HG02884 (cell line): ENCODE results near the gene SLC28A3.
"Not testable (repeated sequence)": the region's sequence is repeated elsewhere in the genome, so short reads cannot be mapped to it uniquely, and the experiment has no call there.

Experiments used
- ATAC-seq: cut with Tn5 transposase; IDR thresholded peaks from one replicate; pipeline ENCODE4 v1.9.1; 2021; ENCODE audit warnings: mild to moderate bottlenecking, moderate library complexity; ENCODE audit not compliant: unreplicated experiment

The SLC28A3 gene, protein sequence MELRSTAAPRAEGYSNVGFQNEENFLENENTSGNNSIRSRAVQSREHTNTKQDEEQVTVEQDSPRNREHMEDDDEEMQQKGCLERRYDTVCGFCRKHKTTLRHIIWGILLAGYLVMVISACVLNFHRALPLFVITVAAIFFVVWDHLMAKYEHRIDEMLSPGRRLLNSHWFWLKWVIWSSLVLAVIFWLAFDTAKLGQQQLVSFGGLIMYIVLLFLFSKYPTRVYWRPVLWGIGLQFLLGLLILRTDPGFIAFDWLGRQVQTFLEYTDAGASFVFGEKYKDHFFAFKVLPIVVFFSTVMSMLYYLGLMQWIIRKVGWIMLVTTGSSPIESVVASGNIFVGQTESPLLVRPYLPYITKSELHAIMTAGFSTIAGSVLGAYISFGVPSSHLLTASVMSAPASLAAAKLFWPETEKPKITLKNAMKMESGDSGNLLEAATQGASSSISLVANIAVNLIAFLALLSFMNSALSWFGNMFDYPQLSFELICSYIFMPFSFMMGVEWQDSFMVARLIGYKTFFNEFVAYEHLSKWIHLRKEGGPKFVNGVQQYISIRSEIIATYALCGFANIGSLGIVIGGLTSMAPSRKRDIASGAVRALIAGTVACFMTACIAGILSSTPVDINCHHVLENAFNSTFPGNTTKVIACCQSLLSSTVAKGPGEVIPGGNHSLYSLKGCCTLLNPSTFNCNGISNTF

DNA sequence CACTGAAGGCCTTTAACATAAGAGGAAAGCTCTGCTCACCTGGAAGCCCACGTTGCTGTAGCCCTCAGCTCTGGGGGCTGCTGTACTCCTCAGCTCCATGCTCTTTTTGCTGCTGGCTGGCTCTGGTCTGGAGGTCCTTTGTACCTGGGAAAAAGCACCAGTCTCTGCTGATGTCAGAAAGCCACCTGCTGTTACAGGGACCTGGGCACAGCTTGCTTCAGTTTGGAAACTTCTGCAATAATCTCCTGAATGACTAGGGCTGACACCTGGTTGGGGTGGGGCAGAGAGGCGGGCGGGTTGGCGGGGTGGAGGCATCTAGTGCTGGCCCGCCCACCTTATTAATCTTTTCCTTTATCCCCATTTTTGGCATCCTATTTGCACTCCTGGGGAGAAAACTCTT lies at the start of gene SLC28A3:
Gene SLC28A3 (minus strand): TSS at position 224 of the 400 bp plus-strand sequence. CDS start 125 bp downstream, at position 99.
- no peak for ATAC-seq

DNA sequence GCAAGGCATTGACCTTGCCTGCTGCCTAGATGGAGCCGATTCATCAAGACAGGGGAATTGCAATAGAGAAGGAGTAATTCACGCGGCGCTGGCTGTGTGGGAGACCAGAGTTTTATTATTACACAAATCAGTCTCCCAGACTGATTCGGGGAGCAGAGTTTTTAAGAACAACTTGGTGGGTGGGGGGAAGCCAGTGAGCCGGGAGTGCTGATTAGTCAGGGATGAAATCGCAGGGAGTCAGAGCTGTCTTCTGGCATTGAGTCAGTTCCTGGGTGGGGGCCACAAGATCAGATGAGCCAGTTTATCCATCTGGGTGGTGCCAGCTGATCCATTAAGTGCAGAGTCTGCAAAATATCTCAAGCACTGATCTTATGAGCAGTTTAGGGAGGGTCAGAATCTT lies 49.7 kb upstream of the SLC28A3 start:
- ATAC-seq: not testable (repeated sequence)

DNA sequence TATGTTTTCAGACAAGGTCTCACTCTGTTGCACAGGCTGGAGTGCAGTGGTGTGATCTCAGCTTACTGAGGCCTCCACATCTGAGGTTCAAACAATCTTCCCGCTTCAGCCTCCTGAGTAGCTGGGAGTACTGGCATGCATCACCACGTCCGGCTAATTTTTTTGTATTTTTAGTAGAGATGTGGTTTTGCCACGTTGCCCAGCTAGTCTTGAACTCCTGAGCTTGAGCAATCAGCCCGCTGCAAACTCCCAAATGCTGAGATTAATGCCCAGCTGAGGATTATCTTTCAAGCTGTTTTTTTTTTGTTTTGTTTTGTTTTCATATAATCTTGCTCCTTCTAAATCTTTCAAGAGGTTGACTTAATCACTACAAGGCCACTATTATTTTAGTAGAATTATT lies 47.3 kb upstream of the SLC28A3 start:
- ATAC-seq: no peak

DNA sequence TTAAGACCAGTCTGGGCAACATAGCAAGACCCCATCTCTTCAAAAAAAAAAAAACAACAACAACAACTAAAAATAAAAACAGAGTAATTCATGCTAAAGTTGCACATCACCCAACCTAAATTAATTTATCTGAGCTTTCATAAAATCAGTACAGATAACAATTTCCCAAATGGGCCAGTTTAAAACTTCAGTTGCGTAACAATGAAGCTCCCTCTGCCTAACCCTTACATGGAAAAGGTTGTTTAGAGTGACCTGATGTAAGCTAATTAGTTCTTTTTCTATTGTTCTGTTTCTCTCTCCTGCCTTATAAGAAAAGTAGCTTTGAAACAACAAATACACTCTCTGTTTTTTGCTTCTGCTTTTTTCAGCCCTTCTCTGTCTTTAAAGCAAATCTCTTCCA lies 46.2 kb upstream of the SLC28A3 start:
- ATAC-seq: no peak

DNA sequence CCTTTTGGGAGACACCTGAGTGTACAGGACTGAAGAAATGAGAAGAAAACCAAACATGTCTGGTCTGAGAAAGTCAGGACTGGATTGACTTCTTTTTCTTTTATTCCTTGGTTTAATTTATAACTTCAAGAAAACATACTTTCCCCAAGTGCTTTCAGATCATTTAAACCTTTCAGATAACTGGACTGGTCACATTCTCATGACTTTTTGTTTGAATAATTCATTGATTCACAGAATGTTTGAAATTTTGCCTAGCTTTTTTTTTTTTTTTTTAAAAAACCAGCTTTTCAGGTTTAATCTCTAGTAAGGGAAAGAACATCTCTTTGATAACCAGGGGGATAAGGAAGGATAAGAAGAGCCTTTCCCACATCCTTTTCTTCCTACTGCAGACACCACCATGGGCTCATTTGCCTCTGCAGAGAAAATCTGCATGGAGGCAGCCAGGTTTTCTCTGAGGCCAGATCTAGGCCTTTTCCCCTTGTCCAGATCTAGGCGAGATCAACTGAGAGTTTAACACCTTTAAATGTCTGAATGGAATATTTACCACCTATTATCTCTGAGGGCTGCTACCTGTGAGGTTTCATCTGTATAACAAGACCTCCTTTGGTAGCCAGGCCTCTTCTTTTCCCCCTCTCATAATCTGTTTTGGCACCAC lies 45.0 kb upstream of the SLC28A3 start:
- no peak for ATAC-seq

DNA sequence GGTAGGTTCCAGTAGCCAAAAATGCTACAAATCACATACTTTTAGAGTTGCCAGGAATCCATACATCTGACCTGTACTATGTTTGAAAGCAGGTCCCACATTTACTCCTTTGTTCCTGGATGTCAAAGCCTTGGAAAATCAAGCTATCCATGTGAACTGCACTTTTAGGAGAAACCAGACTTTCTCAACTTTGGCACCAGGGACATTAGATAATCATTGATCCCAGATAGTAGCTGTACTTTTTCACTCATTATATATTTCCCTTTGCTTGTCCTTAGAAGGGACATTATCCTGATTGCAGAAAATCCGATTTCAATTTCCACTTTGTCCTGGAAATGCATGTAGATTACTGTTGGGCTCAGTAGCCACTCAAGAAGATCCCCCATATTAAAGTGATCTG lies 44.1 kb upstream of the SLC28A3 start:
- ATAC-seq: no peak

DNA sequence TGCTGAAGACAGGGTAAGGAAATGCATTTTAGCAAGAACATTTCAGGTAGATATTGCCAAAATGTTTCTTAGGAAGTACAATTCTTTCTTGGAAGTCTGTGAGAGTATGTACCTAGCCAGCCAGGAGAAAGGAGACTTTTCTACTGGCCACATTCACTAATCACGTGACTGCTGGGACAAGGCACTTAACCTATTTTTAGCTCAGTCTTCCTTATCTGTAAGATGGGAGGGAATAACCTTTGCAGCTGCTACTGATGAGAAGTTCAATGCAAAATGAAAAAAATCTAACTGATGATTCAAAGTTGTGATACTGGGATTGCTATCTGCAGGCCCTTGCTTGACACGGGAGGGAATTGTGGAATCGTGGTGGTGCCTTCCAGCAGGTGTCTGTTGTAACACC lies 42.6 kb upstream of the SLC28A3 start:
- no peak for ATAC-seq

DNA sequence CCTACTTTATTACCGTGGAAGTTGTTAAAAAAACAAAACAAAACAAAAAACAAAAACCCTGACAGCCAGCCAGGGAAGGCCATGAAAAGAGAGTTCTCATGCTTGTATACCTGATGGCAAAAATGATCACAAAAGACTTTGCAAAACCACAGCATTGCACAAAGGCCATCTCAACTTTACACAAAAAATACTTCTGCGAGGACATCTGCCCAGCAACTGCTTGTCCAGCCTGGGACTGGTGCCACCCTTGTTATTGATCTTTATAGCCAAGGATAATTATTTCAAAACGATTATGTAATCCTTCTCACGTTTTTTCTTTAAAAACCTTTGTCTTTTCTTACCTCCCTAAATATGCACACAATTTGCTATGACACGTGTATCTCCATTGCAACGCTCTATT lies 42.2 kb upstream of the SLC28A3 start:
- no peak for ATAC-seq

DNA sequence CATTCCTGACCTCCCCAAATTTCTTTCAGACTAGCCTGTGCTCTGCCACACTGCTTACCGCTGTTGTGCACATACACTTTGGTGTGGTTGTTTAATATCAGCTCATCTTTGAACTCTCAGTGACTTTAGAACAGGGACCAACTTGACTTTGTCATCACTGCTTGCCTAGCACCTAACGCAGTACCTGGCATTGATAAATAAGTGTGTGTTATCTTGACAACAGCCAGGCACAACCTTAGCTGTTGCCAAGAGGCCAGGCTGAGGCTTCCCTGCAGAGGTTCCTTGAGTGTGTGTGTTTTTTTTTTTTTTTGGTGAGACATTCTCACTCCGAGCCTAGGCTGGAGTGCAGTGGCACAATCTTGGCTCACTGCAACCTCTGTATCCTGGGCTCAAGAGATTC lies 41.0 kb upstream of the SLC28A3 start:
- no peak for ATAC-seq

DNA sequence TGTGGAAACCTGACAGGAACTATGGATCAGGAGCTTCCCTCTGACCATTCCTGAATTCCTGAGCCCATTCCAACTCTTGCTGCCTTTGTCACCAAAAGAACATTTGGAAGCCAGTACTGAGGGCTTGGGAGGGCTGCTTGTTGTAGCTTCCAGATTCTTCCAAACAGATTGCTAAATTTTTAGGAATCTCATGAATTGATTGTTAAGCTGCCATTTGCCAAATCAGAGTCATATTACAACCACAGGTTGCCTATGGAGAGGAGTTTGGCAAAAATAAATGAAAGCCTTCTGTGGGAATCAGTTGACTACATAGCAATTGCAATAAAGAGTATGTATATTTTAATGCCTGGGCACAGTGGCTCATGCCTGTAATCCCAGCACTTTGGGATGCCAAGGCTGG lies 39.2 kb upstream of the SLC28A3 start:
- no peak for ATAC-seq

DNA sequence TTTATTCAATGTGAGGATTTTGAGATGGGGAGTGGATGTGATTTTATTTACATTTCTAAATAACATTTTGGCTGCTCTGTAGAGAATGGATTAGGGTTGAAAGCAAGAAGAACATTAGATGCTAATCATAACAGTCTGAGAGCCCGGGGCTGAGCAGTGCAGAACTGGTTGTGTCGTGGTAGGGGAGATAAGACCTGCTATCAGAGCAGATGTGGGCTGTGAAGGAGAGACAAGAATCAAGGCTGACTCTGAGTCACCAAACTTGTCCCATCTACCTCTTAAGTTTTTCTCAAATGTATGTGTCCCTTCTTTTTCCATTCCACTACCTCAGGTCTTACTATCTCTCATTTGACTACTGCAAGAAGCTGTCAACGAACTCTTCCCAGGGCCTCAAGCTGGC lies 35.4 kb upstream of the SLC28A3 start:
- ATAC-seq: no peak

DNA sequence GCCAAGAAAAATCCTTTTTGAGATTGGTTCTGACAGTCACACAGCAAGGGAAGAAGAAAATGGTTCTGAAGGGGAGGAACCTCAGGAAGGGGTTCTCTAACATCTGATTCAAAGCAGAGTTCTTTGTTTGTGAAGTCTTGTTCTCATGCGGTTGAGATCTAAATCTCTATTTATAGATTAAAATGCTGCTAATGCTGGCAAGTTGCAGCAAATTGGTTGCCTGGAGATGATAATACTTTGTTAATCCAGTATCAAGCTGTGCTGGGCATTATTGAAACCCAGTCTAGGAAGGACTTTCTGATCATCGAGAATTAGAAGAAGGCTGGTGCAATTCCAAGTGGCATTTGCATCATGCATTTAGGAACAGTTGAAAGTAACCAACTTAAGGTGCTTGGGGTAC lies 34.0 kb upstream of the SLC28A3 start:
- no peak for ATAC-seq

DNA sequence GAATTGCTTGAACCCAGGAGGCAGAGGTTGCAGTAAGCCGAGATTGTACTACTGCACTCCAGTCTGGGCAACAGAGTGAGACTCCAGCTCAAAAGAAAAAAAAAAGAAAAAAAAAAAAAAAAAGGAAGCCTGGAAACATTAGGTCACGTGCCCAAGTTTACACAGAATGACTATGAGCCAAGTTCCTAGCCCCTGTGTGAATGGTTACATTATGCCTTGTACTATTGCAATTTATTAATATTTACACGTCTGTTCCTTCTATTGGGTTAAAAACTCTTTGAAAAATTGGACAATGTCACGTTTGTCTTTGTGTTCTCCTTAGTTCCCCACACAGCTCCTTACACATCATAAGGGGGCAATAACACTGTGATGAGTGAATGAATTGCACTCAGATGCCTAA lies 33.5 kb upstream of the SLC28A3 start:
- no peak for ATAC-seq

DNA sequence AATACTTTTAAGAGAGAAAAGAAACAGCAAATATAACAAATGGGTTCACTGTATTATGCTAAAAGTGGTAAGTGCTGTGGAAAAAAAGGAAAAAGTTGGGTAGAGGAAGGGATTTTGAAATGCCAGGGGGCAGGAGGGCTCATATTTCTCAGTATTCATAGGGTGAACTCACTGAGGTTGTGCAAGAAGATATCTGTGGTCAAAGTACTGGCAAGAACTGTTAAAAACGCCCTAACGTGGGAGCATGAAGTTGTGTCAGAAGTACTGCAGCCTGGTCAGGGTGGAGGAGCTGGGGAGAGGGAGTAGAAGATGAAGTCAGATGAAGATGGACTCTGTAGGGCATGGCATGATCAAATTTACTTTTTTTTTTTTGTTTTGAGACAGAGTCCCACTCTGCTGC lies 31.2 kb upstream of the SLC28A3 start:
- no peak for ATAC-seq

DNA sequence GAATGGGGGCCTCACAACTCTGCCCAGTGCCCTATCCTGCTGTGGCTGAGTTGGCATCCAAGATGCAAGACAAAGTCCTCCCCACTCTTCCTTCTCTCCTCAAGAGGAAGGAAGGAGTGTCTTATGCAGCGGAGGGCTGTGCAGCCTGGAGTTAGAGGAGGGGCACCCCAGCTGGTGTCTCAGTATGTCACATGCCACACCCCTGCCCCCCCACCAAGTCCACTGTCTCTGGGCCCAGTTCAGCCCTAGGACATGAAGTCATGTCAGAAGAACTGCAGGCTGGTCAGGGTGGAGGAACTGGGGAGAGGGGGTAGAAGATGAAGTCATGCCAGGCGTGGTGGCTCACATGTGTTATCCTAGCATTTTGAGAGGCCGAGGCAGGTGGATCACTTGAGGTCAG lies 28.0 kb upstream of the SLC28A3 start:
- no peak for ATAC-seq

DNA sequence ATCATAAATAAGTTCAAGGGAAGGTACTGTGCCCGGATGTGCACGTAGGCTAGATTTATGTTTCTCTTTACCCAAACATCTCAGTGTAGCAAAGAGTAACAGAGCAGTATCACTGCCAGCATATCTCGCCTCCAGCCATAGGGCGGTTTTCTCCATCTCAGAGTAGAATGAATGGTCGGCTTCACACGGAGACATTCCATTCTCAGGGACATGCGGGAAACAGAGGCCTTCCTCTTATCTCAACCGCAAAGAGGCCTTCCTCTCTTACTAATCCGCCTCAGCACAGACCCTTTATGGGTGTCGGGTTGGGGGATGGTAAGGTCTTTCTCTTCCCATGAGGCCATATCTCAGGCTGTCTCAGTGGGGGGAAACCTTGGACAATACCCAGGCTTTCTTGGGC lies 27.2 kb upstream of the SLC28A3 start:
- ATAC-seq: not testable (repeated sequence)

DNA sequence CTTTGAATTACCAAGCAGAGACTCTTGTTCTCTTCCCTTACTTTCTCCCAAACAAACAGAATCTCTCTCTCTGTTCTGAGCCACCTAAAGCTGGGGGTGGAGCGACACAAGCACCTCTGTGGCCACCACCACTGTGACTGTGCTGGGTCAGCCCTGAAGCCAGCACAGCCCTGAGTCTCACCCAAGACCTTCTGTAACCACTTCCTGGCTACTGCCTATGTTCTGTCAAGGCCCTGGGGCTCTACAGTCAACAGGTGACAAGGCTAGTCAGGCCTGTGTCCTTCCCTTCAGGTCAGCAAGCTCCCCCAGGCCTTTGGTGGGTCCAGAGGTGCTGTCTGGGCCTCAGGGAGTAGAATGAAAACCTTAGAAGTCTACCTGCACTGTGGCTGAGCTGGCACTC lies 26.1 kb upstream of the SLC28A3 start:
- ATAC-seq: no peak

DNA sequence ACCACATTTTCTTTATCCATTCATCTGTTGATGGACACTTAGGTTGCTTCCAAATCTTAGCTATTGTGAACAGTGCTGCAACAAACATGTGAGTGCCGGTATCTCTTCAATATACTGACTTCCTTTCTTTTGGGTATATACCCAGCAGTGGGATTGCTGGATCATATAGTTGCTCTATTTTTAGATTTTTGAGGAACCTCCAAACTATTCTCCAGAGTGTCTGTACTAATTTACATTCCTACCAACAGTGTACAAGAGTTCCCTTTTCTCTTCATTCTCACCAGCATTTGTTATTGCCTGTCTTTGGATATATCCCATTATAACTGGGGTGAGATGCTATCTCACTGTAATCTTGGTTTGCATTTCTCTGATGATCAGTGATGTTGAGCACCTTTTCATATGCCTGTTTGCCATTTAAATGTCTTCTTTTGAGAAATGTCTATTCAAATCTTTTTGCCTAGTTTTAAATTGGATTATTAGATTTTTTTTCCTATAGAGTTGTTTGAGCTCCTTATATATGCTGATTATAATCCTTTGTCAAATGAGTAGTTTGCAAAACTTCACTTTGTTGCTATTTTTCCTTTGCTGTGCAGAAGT lies 24.4 kb upstream of the SLC28A3 start:
- ATAC-seq: not testable (repeated sequence)

DNA sequence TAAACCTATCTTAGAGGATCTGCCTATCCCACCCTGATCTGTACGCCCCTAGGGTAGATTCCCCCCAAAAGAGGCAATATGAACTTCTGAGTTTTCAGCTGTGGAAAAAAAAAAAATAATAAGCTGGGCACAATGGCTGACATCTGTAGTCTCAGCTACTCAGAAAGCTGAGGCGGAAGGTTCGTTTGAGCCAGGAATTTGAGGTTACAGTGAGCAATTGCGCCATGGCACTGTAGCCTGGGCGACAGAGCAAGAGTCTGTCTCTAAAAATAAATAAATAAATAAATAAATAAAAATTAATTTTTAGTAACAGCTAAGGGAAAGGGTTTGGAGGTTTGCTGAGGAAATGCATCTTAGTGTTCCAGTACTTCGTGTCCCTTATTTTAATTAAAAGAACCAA lies 21.1 kb upstream of the SLC28A3 start:
- no peak for ATAC-seq

DNA sequence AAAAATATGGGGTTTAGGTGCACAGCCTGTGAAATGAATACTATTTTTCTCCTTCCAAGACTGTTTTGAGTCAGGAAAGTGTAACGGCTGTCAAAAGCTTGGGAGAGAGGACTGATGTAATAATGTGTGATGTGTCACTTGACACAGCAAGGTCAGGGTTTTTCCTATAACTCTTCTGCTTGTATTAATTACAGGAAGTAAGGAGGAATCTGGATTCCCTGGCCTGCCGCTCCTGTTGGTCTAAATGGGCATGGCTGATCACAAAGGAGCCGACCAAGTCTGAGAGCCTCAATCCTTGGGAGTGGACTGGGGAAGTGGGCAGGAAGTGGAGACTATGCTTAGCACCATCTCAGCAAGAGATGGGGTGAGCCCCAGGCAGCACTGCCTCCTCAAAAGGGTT lies 16.7 kb upstream of the SLC28A3 start:
- no peak for ATAC-seq

DNA sequence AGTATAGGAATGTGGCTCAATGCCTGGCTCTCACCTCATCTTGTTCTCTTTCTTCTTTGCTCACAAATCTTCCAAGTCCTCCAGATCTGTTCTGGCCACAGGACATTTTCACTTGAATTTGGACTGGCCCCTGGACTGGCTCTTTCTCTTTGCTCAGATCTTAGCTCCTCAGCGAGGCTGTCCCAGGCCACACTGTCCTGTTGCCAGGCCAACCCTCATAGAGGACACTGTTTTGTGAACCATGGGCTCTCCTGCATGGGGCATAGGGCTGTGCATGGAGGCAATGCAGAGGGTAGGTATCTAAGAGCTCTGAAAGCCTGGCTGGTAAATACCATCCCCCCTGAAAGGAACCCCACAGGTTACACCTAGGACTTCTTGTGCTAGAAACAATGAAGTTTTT lies 13.5 kb upstream of the SLC28A3 start:
- no peak for ATAC-seq

DNA sequence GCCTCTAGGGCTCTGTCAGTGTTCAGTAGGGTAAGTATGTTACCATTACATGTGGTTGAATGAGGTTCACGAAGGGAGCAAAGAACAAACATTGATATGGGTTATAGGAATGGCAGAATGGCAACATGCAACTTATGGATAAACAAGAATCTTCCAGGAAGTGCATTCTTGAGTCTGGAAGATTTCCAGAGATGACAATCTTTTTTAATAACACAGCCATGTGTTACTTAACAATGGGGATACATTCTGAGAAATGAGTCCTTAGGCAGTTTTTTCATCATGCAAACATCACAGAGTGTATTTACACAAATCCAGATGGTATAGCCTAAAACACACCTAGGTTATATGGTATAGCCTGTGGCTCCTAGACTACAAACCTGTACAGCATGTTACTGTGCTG lies 9.1 kb upstream of the SLC28A3 start:
- ATAC-seq: no peak
